ENCODE data around the gene CPNE5. TPM values are rescaled to one million over a fixed set of nuclear protein-coding genes. Genes with fewer than 3 reads are reported as not detected.

The CPNE5 gene
- polyA plus RNA-seq, 3 donors = 10.1 to 12.4 (median 11.1) TPM

- no peak for DNase-seq (ENCODE audit: low read depth in 3 of 3, low spot score in 2 of 3)
Measured at GRCh38 chr6:36794713-36795065, 44.6 kb downstream of the CPNE5 start.

DNA sequence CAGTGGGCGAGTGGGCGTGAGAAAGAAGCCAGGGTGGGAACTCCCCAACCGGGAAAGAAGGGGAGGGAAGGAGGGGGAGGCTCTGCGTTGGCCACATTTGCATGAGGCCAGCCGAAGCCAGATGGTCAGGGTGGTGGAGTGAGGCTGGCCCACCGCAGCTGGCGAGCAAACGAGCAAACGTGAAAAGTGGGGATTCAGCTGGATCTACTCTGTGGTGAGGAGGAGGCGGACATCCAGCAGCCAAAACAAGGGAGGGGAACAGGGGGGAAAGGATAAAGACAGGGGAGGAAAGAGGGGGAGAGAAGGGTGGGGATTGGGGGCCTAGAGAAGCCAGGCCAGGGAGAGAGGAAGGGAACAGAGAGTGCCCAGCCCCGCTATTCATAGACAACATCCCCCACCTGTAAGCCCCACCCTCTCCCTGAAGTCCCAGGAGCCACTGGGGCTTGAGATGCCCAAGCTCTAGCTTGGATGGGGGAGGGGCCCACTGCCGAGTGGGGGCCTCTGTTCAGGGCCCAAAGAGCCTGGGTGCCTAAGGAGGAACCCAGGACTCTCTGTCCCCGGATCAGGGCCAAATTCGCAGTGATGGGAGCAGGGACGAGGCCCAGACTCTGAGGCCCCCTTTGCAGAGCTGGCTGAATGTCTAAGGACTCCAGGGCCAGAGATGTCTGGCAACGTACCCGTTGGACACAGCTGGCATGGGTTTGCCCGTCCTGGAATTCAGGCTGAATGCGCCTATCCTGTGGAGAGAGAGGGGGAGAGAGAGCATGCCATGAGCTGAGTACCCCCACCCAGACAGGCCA is 45.1 kb downstream of the CPNE5 start:
- DNase-seq (ENCODE audit: low read depth in 3 of 3, low spot score in 2 of 3) = no peak

DNA sequence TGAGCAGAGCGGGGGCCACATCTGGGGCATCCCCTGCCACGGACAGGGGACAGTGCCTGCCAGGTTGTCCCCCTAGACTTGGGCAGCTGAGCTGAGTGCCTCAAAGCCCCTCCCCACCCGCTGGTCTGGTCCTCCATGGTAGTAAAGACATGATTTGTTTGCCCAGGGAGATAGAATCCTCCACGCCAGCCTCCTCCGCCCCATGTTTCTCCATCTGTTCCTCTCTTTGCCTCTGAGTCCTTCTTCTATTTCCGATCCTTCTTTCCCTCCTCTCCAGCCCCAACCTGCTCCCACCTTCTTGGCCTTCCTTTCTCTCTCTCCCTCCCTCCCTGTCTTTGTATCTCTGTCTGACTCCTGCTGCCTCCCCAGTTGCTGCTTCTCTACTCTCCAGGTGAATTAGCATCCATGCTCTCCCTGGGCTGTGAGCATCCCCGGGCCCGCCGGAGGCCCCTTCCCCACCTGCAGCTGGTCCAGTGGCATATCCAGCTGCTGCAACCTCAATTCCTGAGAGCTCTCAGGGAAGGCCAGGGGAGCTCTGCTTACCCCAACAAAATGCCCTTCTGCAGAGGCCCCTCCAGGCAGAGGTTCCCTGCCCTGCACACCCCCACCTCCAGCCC is 45.8 kb downstream of the CPNE5 start:
- no peak for DNase-seq (ENCODE audit: low read depth in 3 of 3, low spot score in 2 of 3)

DNA sequence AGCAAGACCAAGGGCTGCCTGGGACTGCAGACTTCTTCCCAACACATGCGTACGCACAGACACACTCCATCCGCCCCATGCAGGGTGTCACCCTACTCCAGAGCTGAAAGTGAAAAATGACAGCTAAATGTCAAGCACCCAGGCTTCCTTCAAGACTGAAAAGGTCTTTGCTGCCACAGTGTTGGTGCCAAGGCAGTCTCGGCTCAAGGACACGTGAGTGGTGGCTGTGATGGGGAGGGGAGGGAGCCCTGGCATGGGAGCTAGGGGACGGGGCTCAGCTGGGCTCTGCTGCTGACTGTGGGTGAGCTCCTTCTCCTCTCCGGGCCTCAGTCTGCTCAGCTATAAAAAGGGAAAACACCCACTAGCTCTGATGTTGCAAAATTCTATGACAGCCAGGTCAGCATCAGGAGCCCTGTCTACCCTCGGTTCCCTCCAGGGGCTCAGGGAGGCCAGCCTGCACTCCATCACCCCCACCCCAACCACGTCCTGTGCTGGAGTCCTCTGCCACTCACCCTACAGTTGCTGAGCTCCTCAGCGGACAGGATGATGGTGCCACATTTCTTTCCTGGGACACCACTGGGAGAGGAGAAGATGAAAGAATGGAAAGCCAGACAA is 47.6 kb downstream of the CPNE5 start:
- DNase-seq (ENCODE audit: low read depth in 3 of 3, low spot score in 2 of 3) = no peak

GRCh38 chr6:36791085-36791484 is 48.2 kb downstream of the CPNE5 start:
- DNase-seq (ENCODE audit: low read depth in 3 of 3, low spot score in 2 of 3) = no peak

- DNase-seq (ENCODE audit: low read depth in 3 of 3, low spot score in 2 of 3) = no peak
Measured at GRCh38 chr6:36788768-36789167, 50.5 kb downstream of the CPNE5 start.

GRCh38 chr6:36788186-36788585 is 51.1 kb downstream of the CPNE5 start:
- DNase-seq (ENCODE audit: low read depth in 3 of 3, low spot score in 2 of 3) = no peak

DNA sequence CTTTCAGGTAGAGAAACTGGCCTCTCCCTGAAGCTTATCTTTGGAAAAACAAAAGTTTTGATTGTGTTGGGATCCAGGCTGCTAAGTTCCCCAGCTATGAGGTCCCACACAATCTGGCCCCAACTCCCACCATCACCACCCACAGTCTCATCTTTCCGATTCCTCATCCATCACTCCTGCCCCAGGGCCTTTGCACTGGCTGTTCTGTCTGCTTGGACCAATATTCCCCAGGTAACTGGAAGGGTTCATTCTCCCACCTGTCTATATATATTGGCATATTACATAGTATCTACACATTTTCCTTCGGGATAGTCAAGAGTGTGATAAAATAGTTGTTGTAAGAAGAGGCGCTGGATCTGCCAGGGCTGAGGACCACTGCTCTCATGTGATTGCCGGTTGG is 52.0 kb downstream of the CPNE5 start:
- no peak for DNase-seq (ENCODE audit: low read depth in 3 of 3, low spot score in 2 of 3)

- no peak for DNase-seq (ENCODE audit: low read depth in 3 of 3, low spot score in 2 of 3)
Measured at GRCh38 chr6:36786055-36786675, 53.1 kb downstream of the CPNE5 start.

- no peak for DNase-seq (ENCODE audit: low read depth in 3 of 3, low spot score in 2 of 3)
Measured at GRCh38 chr6:36784376-36784636, 54.9 kb downstream of the CPNE5 start.

DNA sequence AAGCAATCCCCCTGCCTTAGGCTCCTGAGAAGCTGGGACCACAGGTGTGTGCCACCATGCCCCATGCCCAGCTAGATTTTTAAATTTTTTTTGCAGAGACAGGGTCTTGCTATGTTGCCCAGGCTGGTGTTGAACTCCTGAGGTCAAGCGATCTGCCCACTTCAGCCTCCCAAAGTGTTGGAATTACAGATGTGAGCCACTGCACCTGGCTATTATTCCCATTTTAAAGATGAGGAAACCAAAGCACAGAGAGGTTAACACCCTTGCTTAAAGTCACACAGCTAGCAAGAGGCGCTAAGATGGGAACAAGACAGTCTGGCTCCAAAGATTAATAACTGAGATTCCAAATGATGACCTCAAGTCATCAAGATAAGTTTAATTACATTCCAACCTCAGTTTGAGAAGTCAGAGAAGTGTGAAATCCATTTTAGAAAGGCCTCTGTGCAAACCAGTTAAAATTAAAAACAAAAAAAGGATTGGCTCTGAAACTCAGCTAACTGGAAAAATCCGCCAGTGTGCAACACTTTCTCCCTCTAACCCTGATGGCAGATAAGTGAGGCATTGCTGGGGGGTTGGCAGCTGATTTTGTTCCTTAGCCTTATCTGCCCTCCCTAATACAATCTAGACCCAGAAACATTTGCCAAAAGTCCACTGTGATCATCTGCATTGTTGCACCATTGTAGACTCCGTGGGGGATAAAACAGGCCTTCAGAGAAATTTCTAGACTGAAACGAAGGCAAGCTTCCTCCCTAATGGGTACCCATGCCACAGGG is 55.5 kb downstream of the CPNE5 start:
- DNase-seq (ENCODE audit: low read depth in 3 of 3, low spot score in 2 of 3) = no peak

- no peak for DNase-seq (ENCODE audit: low read depth in 3 of 3, low spot score in 2 of 3)
Measured at GRCh38 chr6:36781669-36782068, 57.6 kb downstream of the CPNE5 start.

GRCh38 chr6:36780442-36781177 is 58.6 kb downstream of the CPNE5 start:
- DNase-seq (ENCODE audit: low read depth in 3 of 3, low spot score in 2 of 3) = no peak

DNA sequence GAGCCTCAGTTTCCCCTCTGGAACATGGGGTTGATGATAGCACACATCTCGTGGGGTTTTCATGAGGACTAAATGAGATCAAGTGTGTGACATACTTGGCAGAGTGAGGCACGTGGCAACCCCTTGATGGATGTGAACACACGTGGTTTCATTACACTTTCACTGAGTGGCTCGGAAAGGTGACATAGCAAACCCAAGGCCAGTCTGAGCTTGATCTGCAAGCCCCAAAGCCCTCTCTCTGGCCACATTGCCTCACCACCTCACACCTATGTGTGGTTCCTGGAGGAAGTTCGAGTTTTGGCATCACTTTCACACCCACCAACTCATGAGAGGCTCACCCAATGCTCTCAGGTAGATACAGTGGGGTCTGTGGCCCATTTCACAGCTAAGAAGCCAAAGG is 60.0 kb downstream of the CPNE5 start:
- no peak for DNase-seq (ENCODE audit: low read depth in 3 of 3, low spot score in 2 of 3)

DNA sequence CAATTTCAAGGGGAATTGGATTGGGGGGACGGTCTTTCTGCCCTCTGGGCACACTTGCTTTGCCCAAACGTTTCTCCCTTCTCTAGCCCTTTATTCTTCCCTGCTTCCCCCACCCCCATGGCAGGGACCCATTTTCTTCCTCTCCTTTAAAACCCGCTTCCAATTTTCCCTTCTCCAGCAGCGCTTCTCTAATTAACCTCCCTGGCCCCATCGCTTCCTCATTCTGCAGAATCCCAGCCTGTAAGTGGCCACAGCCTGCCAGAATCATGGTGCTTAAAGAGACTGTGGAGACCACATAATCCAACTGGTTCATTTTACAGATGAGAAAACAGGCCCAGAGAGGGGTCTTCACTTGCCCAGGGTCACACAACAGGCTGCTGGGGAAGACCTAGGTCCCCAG is 61.4 kb downstream of the CPNE5 start:
- DNase-seq (ENCODE audit: low read depth in 3 of 3, low spot score in 2 of 3) = no peak

- DNase-seq (ENCODE audit: low read depth in 3 of 3, low spot score in 2 of 3) = no peak
Measured at GRCh38 chr6:36776167-36776566, 63.1 kb downstream of the CPNE5 start.

DNA sequence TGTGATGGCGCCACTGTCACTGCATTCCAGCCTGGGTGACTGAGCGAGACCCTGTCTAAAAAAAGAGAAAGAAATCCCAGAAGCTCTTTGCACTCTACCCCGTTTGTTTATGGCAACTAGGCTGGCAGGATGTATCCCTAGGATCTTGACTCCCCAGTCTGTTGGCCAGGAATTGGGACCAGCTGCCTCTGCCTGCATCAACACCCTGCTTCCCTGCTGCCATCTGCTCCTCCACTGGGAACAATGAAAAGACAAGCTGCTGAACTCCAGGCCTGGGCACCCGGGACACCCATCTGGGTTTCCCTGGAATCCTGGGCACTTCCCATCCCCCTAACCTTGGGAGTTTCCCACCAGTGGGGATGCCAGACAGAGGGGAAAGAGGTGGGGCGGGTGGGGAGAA is 64.9 kb downstream of the CPNE5 start:
- no peak for DNase-seq (ENCODE audit: low read depth in 3 of 3, low spot score in 2 of 3)

GRCh38 chr6:36772397-36772796 is 66.8 kb downstream of the CPNE5 start:
- DNase-seq (ENCODE audit: low read depth in 3 of 3, low spot score in 2 of 3) = no peak

GRCh38 chr6:36771145-36771544 is 68.1 kb downstream of the CPNE5 start:
- no peak for DNase-seq (ENCODE audit: low read depth in 3 of 3, low spot score in 2 of 3)

DNA sequence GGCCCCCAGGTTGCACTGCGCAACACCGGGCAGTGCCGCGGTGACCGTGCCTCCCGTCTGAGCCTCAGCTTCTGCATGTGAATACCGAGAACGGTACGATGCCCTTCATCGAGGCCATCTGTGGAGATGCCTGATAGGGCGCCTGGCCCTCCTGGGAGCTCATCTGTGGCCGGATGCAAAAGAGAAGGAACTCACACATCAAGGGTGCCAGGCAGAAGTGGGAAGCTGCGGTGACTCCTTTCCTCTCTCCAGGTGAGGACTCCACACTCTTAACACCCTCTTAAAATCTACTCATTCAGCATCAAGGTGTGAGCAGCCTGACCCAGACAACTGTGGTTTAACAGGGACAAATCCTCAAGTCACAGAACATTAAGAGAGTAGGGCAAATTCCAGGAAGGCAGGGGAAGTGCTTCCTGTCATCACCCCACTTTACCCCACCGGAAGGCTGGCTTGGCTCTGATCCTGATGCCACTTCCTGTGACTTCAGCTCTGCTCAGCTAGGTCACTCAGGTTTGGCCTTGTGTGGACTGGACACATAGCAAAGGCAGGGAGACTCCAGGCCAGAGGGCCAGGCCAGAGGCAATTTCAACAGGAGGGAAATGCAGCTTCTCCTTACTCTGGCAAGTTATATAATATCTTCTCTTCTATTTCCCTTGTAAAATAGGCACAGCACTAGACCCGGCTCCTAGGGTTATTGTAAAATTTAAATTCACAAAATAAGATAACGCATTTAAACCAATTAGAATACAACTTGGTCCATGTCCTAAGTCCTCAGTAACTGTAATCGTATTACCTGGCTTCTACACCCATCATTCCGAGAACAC is 69.4 kb downstream of the CPNE5 start:
- DNase-seq (ENCODE audit: low read depth in 3 of 3, low spot score in 2 of 3) = no peak

All from right renal cortex interstitium (tissue), 3 donors.